GM23338 (cell line): Measurements from ENCODE around the gene PDE4D. TPM values are rescaled to one million over a fixed set of nuclear protein-coding genes. Genes with fewer than 3 reads are reported as not detected.

Experiments
- ATAC-seq: fragments of 200-7000 bp; cut with Tn5 transposase; 3 replicates; pipeline ENCODE4 v1.9.1; 2020
- DNase-seq: peaks from one replicate; pipeline ENCODE4 v3.0.0-alpha.2; 2015; ENCODE audit warnings: low spot score
- H2AFZ ChIP-seq: fragments of 200-600 bp; sonication (generic); 2 replicates; pipeline ENCODE4 v1.8.0; 2016; ENCODE audit warnings: antibody characterized with exemption, mild to moderate bottlenecking, moderate library complexity
- H3F3A ChIP-seq: fragments of 200-600 bp; sonication (generic); replicated peaks from 2 replicates; pipeline ENCODE4 v1.8.0; 2017; ENCODE audit warnings: antibody characterized with exemption, mixed run types, low read depth
- H3K27ac ChIP-seq: fragments of 200-600 bp; sonication (generic); 2 replicates; pipeline ENCODE4 v1.6.1; 2016; ENCODE audit warnings: low read depth
- H3K27me3 ChIP-seq: fragments of 200-600 bp; sonication (generic); 2 replicates; pipeline ENCODE4 v1.8.0; 2016; ENCODE audit warnings: mild to moderate bottlenecking, mixed run types, moderate library complexity; ENCODE audit not compliant: insufficient read depth
- H3K36me3 ChIP-seq: fragments of 200-600 bp; sonication (generic); 2 replicates; pipeline ENCODE4 v1.8.0; 2016; ENCODE audit warnings: mild to moderate bottlenecking; ENCODE audit not compliant: insufficient read depth
- H3K4me1 ChIP-seq: fragments of 200-600 bp; sonication (generic); 2 replicates; pipeline ENCODE4 v1.8.0; 2016; ENCODE audit warnings: mild to moderate bottlenecking, moderate library complexity; ENCODE audit not compliant: insufficient read depth
- H3K4me2 ChIP-seq: fragments of 200-600 bp; sonication (generic); 2 replicates; pipeline ENCODE4 v1.7.1; 2017; ENCODE audit warnings: mixed run types
- H3K4me3 ChIP-seq: fragments of 200-600 bp; sonication (generic); 2 replicates; pipeline ENCODE4 v1.6.1; 2016; ENCODE audit warnings: mixed run types
- H3K79me2 ChIP-seq: fragments of 200-600 bp; sonication (generic); replicated peaks from 2 replicates; pipeline ENCODE4 v1.8.0; 2017; ENCODE audit warnings: mild to moderate bottlenecking; ENCODE audit not compliant: insufficient read depth
- H3K9me2 ChIP-seq: fragments of 200-600 bp; sonication (generic); 2 replicates; pipeline ENCODE4 v1.8.0; 2017; ENCODE audit not compliant: insufficient read depth
- H4K20me1 ChIP-seq: fragments of 200-600 bp; sonication (generic); replicated peaks from 2 replicates; pipeline ENCODE4 v1.8.0; 2017; ENCODE audit warnings: mild to moderate bottlenecking; ENCODE audit not compliant: insufficient read depth
- H3K27ac Mint-ChIP-seq: 2 replicates; pipeline ENCODE4 v1.8.0; 2020; ENCODE audit warnings: inconsistent platforms, mild to moderate bottlenecking, moderate library complexity, mixed read lengths
- H3K27me3 Mint-ChIP-seq: 3 replicates; pipeline ENCODE4 v1.8.0; 2022; ENCODE audit warnings: low read depth, mild to moderate bottlenecking, moderate library complexity, mixed read lengths, inconsistent platforms; ENCODE audit not compliant: insufficient read depth, poor library complexity
- H3K36me3 Mint-ChIP-seq: 3 replicates; pipeline ENCODE4 v1.8.0; 2021; ENCODE audit warnings: low read depth, mild to moderate bottlenecking, inconsistent platforms, moderate library complexity, mixed read lengths
- H3K4me1 Mint-ChIP-seq: 3 replicates; pipeline ENCODE4 v1.8.0; 2020; ENCODE audit warnings: mild to moderate bottlenecking, inconsistent platforms, mixed read lengths
- H3K4me3 Mint-ChIP-seq: 3 replicates; pipeline ENCODE4 v1.8.0; 2021; ENCODE audit warnings: moderate library complexity, mild to moderate bottlenecking, inconsistent platforms, mixed read lengths
- H3K9me3 Mint-ChIP-seq: 3 replicates; pipeline ENCODE4 v1.8.0; 2020; ENCODE audit warnings: moderate library complexity, mild to moderate bottlenecking, inconsistent platforms, mixed read lengths
- CREB1 ChIP-seq: fragments of 250-450 bp; sonication (Bioruptor Pico); IDR thresholded peaks from 2 replicates; pipeline ENCODE4 v1.5.0; 2020; ENCODE audit warnings: low read depth, mild to moderate bottlenecking, moderate library complexity
- EZH2 ChIP-seq: fragments of 200-600 bp; sonication (generic); IDR thresholded peaks from one replicate; pipeline ENCODE4 v1.8.0; 2017; ENCODE audit warnings: antibody characterized with exemption, mild to moderate bottlenecking, low read depth; ENCODE audit not compliant: unreplicated experiment
- EZH2phosphoT487 ChIP-seq: fragments of 200-600 bp; sonication (generic); IDR thresholded peaks from one replicate; pipeline ENCODE4 v1.8.1; 2018; ENCODE audit warnings: antibody characterized with exemption; ENCODE audit not compliant: unreplicated experiment
- JUNB ChIP-seq: IDR thresholded peaks from one replicate; pipeline ENCODE4 v1.6.1; 2016; ENCODE audit warnings: antibody characterized with exemption; ENCODE audit not compliant: unreplicated experiment
- NANOG ChIP-seq: IDR thresholded peaks from 2 replicates; pipeline ENCODE4 v1.6.1; 2016; ENCODE audit warnings: antibody characterized with exemption, borderline replicate concordance
- POLR2AphosphoS5 ChIP-seq: IDR thresholded peaks from 2 replicates; pipeline ENCODE4 v1.6.1; 2016; ENCODE audit warnings: antibody characterized with exemption, low read depth
- REST ChIP-seq: IDR thresholded peaks from one replicate; pipeline ENCODE4 v1.6.1; 2018; ENCODE audit warnings: antibody characterized with exemption; ENCODE audit not compliant: unreplicated experiment
- STAT1 ChIP-seq: IDR thresholded peaks from one replicate; pipeline ENCODE4 v1.6.1; 2016; ENCODE audit warnings: antibody characterized with exemption; ENCODE audit not compliant: unreplicated experiment
- ZNF114 ChIP-seq: fragments of 250-450 bp; sonication (Bioruptor Pico); IDR thresholded peaks from 2 replicates; pipeline ENCODE4 v1.5.0; 2020; ENCODE audit warnings: mild to moderate bottlenecking, moderate library complexity
- ZNF331 ChIP-seq: fragments of 250-450 bp; sonication (Bioruptor Pico); IDR thresholded peaks from 2 replicates; pipeline ENCODE4 v1.5.0; 2020; ENCODE audit warnings: low read depth, mild to moderate bottlenecking, moderate library complexity
- polyA plus RNA-seq: library from polyadenylated mRNA; unstranded; fragments of >200 nt; fragmentation: Nextera tagmentation; extraction: Ambion mirVana; gene quantifications from 2 replicates; pipeline ENCODE4 v1.2.1, GENCODE V29; 2016
- total RNA-seq: library from RNA; depleted of rRNA; stranded (reverse); fragments of >200 nt; shearing (Covaris generic); gene quantifications from 2 replicates; pipeline ENCODE4 v1.2.3, GENCODE V29; 2014
- TF ChIP-seq, protein P1 (sequence below): IDR thresholded peaks from 2 replicates; pipeline ENCODE4 v1.6.1; 2016; ENCODE audit warnings: antibody characterized with exemption

The PDE4D gene
- total and polyA plus RNA-seq, 2 experiments from 2014 or later = 2.1 to 4.7 TPM

DNA sequence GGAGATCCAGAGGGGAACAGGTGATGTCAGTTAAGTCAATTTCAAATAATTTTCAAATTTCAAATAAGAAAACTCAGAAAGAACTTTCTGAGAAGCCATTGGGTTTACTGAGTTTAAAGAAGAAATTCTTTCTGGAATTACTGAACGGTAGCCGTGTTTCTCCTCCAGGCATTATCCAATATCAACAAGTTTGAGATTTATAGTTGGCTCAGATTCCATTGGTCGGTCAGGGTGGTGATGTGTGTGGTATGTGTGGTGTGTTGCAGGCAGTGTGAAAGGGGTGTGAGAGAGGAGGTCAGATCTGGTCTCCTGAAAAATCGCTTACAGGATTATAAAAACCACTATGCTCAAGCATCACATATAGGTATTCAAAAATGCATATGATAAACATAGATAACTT is 60.1 kb downstream of the PDE4D start:
- Histone ChIP-seq H3K27me3 (no peaks in the 10 kb centered on the region), H3K4me3 (no peak overlapping the region), H3K9me2 (no peaks in the 10 kb centered on the region), H3K4me1 (peaks cover 32% of the 10 kb centered on the region), H3K27ac (no peak overlapping the region), H3F3A (no peaks in the 10 kb centered on the region), H4K20me1 (no peaks in the 10 kb centered on the region), H2AFZ (no peak overlapping the region), H3K4me2 (no peak overlapping the region), H3K36me3 (no peaks in the 10 kb centered on the region), H3K79me2 (no peaks in the 10 kb centered on the region)
- no peaks in the 10 kb centered on the region for H3K9me3 Mint-ChIP-seq
- TF ChIP-seq POLR2AphosphoS5 (no peak), JUNB (no peak)
- H3K4me3 Mint-ChIP-seq = no peak overlapping the region
- peaks cover 2% of the 10 kb centered on the region for H3K27me3 Mint-ChIP-seq
- DNase-seq (no peak), ATAC-seq (no peak)
- H3K27ac Mint-ChIP-seq = no peak overlapping the region; the same call in 1 of the 2 replicates
- peaks cover 35% of the 10 kb centered on the region for H3K4me1 Mint-ChIP-seq
- H3K36me3 Mint-ChIP-seq = no peaks in the 10 kb centered on the region

- ATAC-seq (no peak), DNase-seq (no peak)
- no peaks in the 10 kb centered on the region for H3K9me2 ChIP-seq
- H2AFZ ChIP-seq = no peak overlapping the region
- no peak overlapping the region for H3K4me2 ChIP-seq
- H3F3A ChIP-seq = no peaks in the 10 kb centered on the region
- H3K9me3 Mint-ChIP-seq = no peaks in the 10 kb centered on the region
- H3K36me3 Mint-ChIP-seq = no peaks in the 10 kb centered on the region
- H3K27me3 ChIP-seq = no peaks in the 10 kb centered on the region
- H3K79me2 ChIP-seq = no peaks in the 10 kb centered on the region
- H3K4me3 ChIP-seq = no peak overlapping the region
- no peak overlapping the region for H3K4me3 Mint-ChIP-seq
- peaks cover 2% of the 10 kb centered on the region for H3K27me3 Mint-ChIP-seq
- H3K4me1 Mint-ChIP-seq = peaks cover 36% of the 10 kb centered on the region
- no peaks in the 10 kb centered on the region for H3K36me3 ChIP-seq
- peaks cover 35% of the 10 kb centered on the region for H3K4me1 ChIP-seq
- peak overlapping the region; percentile 14; the same call in 1 of the 2 replicates for H3K27ac Mint-ChIP-seq
- no peaks in the 10 kb centered on the region for H4K20me1 ChIP-seq
- no peak overlapping the region for H3K27ac ChIP-seq
- no peak for TF ChIP-seq CREB1 (CRISPR knock-in tag)
- no peak for TF ChIP-seq NANOG
- no peak for TF ChIP-seq REST
- no peak for TF ChIP-seq ZNF331 (CRISPR knock-in tag)
- TF ChIP-seq POLR2AphosphoS5 = no peak
- no peak for TF ChIP-seq ZNF114 (CRISPR knock-in tag)
- TF ChIP-seq, protein P1, sequence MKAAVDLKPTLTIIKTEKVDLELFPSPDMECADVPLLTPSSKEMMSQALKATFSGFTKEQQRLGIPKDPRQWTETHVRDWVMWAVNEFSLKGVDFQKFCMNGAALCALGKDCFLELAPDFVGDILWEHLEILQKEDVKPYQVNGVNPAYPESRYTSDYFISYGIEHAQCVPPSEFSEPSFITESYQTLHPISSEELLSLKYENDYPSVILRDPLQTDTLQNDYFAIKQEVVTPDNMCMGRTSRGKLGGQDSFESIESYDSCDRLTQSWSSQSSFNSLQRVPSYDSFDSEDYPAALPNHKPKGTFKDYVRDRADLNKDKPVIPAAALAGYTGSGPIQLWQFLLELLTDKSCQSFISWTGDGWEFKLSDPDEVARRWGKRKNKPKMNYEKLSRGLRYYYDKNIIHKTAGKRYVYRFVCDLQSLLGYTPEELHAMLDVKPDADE = no peak
- no peak for TF ChIP-seq JUNB
- no peak for TF ChIP-seq EZH2phosphoT487
- TF ChIP-seq EZH2 = no peak
- no peak for TF ChIP-seq STAT1
Measured at GRCh38 chr5:59832577-59833301, 60.8 kb downstream of the PDE4D start.
